Midbrain (tissue), 1 donor: ENCODE data around the gene NSD1.

Experiments
- DNase-seq: peaks from one replicate; lab custom pipeline; 2025; lab: John Stamatoyannopoulos, UW

Gene NSD1

GRCh38 chr5:177133096-177133852 lies at the start of gene NSD1:
TSS of gene NSD1 (plus strand) at chr5:177133773. CDS start at chr5:177135104, 1,331 bp downstream.
- peak; percentile 94 for DNase-seq

GRCh38 chr5:177084175-177084574 lies 49.4 kb upstream of the NSD1 start:
- no peak for DNase-seq

GRCh38 chr5:177085985-177086653 lies 47.5 kb upstream of the NSD1 start:
- no peak for DNase-seq

GRCh38 chr5:177086654-177087397 lies 46.7 kb upstream of the NSD1 start, which contains the start of gene FGFR4:
TSS of gene FGFR4 (plus strand) at chr5:177086915. CDS start at chr5:177089603, 2,688 bp downstream.
- DNase-seq = no peak

- no peak for DNase-seq
Observed at GRCh38 chr5:177087398-177088005, 46.1 kb upstream of the NSD1 start.

- DNase-seq = no peak
Observed at GRCh38 chr5:177089127-177089526, 44.4 kb upstream of the NSD1 start.

- DNase-seq = no peak
Observed at GRCh38 chr5:177089825-177090641, 43.5 kb upstream of the NSD1 start.

GRCh38 chr5:177090813-177091212 lies 42.8 kb upstream of the NSD1 start:
- no peak for DNase-seq

- DNase-seq = no peak
Observed at GRCh38 chr5:177091232-177091631, 42.3 kb upstream of the NSD1 start.

- DNase-seq = no peak
Observed at GRCh38 chr5:177092178-177093081, 41.1 kb upstream of the NSD1 start.

- DNase-seq = no peak
Observed at GRCh38 chr5:177093082-177093712, 40.4 kb upstream of the NSD1 start.

GRCh38 chr5:177093803-177094202 lies 39.8 kb upstream of the NSD1 start:
- DNase-seq = no peak

GRCh38 chr5:177094224-177095087 lies 39.1 kb upstream of the NSD1 start:
- no peak for DNase-seq

- DNase-seq = no peak
Observed at GRCh38 chr5:177095088-177095669, 38.4 kb upstream of the NSD1 start.

- no peak for DNase-seq
Observed at GRCh38 chr5:177096162-177097015, 37.2 kb upstream of the NSD1 start.

GRCh38 chr5:177097016-177097985 lies 36.3 kb upstream of the NSD1 start:
- DNase-seq = no peak
